H9 (cell line): ENCODE measurements around the gene MRC2. TPM values are rescaled to one million over a fixed set of nuclear protein-coding genes. Genes with fewer than 3 reads are reported as not detected.

Source experiments
- DNase-seq: peaks from one replicate; pipeline ENCODE4 v3.0.0-alpha.2; 2017
- H2AFZ ChIP-seq: one replicate; pipeline ENCODE4 v1.6.1; 2013; ENCODE audit warnings: mild to moderate bottlenecking, low read length, control low read depth, moderate library complexity
- H2AK5ac ChIP-seq: 2 replicates; pipeline ENCODE4 v1.6.1; 2013; ENCODE audit warnings: low read length, control low read depth, mixed read lengths; ENCODE audit not compliant: insufficient read length
- H2BK120ac ChIP-seq: one replicate; pipeline ENCODE4 v1.6.1; 2013; ENCODE audit warnings: low read depth, mild to moderate bottlenecking, low read length, control low read depth, inconsistent platforms; ENCODE audit not compliant: poor library complexity, severe bottlenecking
- H2BK12ac ChIP-seq: 2 replicates; pipeline ENCODE4 v1.6.1; 2013; ENCODE audit warnings: low read length, control low read depth, mixed read lengths, low read depth; ENCODE audit not compliant: insufficient read length
- H2BK15ac ChIP-seq: 2 replicates; pipeline ENCODE4 v1.6.1; 2013; ENCODE audit warnings: low read depth, low read length, control low read depth
- H2BK20ac ChIP-seq: one replicate; pipeline ENCODE4 v1.6.1; 2013; ENCODE audit warnings: low read depth, mild to moderate bottlenecking, low read length, control low read depth, inconsistent platforms; ENCODE audit not compliant: poor library complexity, severe bottlenecking
- H2BK5ac ChIP-seq: 2 replicates; pipeline ENCODE4 v1.6.1; 2013; ENCODE audit warnings: low read length, control low read depth, mixed read lengths; ENCODE audit not compliant: insufficient read length
- H3K14ac ChIP-seq: 2 replicates; pipeline ENCODE4 v1.6.1; 2013; ENCODE audit warnings: low read length, control low read depth; ENCODE audit not compliant: insufficient read depth
- H3K18ac ChIP-seq: 2 replicates; pipeline ENCODE4 v1.6.1; 2013; ENCODE audit warnings: low read depth, mild to moderate bottlenecking, mixed read lengths, low read length, control low read depth; ENCODE audit not compliant: insufficient read length
- H3K23ac ChIP-seq: 2 replicates; pipeline ENCODE4 v1.6.1; 2013; ENCODE audit warnings: low read length, control low read depth, mixed read lengths, low read depth; ENCODE audit not compliant: insufficient read length
- H3K23me2 ChIP-seq: 2 replicates; pipeline ENCODE4 v1.6.1; 2013; ENCODE audit warnings: low read depth, mild to moderate bottlenecking, mixed read lengths, low read length, control low read depth; ENCODE audit not compliant: insufficient read length, poor library complexity, severe bottlenecking
- H3K27ac ChIP-seq: 2 replicates; pipeline ENCODE4 v1.5.1; 2013; ENCODE audit warnings: low read length, control low read depth, mixed read lengths, low read depth; ENCODE audit not compliant: insufficient read length
- H3K27me3 ChIP-seq: 2 replicates; pipeline ENCODE4 v1.6.1; 2013; ENCODE audit warnings: low read length, control low read depth, inconsistent platforms; ENCODE audit not compliant: insufficient read depth
- H3K4ac ChIP-seq: 2 replicates; pipeline ENCODE4 v1.6.1; 2013; ENCODE audit warnings: low read depth, mild to moderate bottlenecking, control low read depth, inconsistent platforms, low read length, moderate library complexity
- H3K4me1 ChIP-seq: 2 replicates; pipeline ENCODE4 v1.6.1; 2013; ENCODE audit warnings: low read length, control low read depth, inconsistent platforms; ENCODE audit not compliant: insufficient read depth
- H3K4me2 ChIP-seq: 2 replicates; pipeline ENCODE4 v1.6.1; 2013; ENCODE audit warnings: low read length, control low read depth, mixed read lengths; ENCODE audit not compliant: insufficient read length, insufficient read depth
- H3K56ac ChIP-seq: 2 replicates; pipeline ENCODE4 v1.6.1; 2013; ENCODE audit warnings: low read depth, mild to moderate bottlenecking, mixed read lengths, low read length, control low read depth; ENCODE audit not compliant: insufficient read length
- H3K79me1 ChIP-seq: 2 replicates; pipeline ENCODE4 v1.6.1; 2013; ENCODE audit warnings: low read depth, mild to moderate bottlenecking, moderate library complexity, low read length, control low read depth, inconsistent platforms; ENCODE audit not compliant: insufficient read depth, poor library complexity, severe bottlenecking
- H3K79me2 ChIP-seq: 2 replicates; pipeline ENCODE4 v1.6.1; 2013; ENCODE audit warnings: low read length, control low read depth, inconsistent platforms; ENCODE audit not compliant: insufficient read depth
- H3K9ac ChIP-seq: 2 replicates; pipeline ENCODE4 v1.6.1; 2013; ENCODE audit warnings: low read length, control low read depth, mixed read lengths; ENCODE audit not compliant: insufficient read length; ENCODE audit errors: extremely low read depth
- H3K9me3 ChIP-seq: one replicate; pipeline ENCODE4 v1.6.1; 2013; ENCODE audit warnings: low read depth, low read length, inconsistent platforms; ENCODE audit not compliant: control insufficient read depth
- H3T11ph ChIP-seq: one replicate; pipeline ENCODE4 v1.6.1; 2013; ENCODE audit warnings: mild to moderate bottlenecking, low read length, control low read depth, inconsistent platforms
- H4K20me1 ChIP-seq: one replicate; pipeline ENCODE4 v1.6.1; 2013; ENCODE audit not compliant: control insufficient read depth, insufficient read length, insufficient read depth
- H4K5ac ChIP-seq: 2 replicates; pipeline ENCODE4 v1.6.1; 2013; ENCODE audit warnings: low read depth, mild to moderate bottlenecking, mixed read lengths, low read length, control low read depth; ENCODE audit not compliant: insufficient read length
- H4K8ac ChIP-seq: replicated peaks from 2 replicates; pipeline ENCODE4 v1.6.1; 2013; ENCODE audit warnings: low read length, control low read depth, mixed read lengths, low read depth; ENCODE audit not compliant: insufficient read length
- H4K91ac ChIP-seq: 2 replicates; pipeline ENCODE4 v1.6.1; 2013; ENCODE audit warnings: low read depth, mild to moderate bottlenecking, moderate library complexity, mixed read lengths, low read length, control low read depth; ENCODE audit not compliant: insufficient read length
- H3K27ac Mint-ChIP-seq, 3 experiments: 2 replicates in 2 of 3; 3 replicates in 1 of 3; pipeline ENCODE4 v1.8.0; 2020 to 2021; ENCODE audit warnings: mixed read lengths in 3 of 3, mild to moderate bottlenecking in 1 of 3, moderate library complexity in 1 of 3
- H3K27me3 Mint-ChIP-seq: 2 replicates; pipeline ENCODE4 v1.8.0; 2021; ENCODE audit warnings: low read depth, mild to moderate bottlenecking, moderate library complexity, mixed read lengths
- H3K36me3 Mint-ChIP-seq, 3 experiments: 2 replicates in 2 of 3; 3 replicates in 1 of 3; pipeline ENCODE4 v1.8.0; 2020 to 2021; ENCODE audit warnings: low read depth in 3 of 3, mixed read lengths in 3 of 3; ENCODE audit not compliant: insufficient read depth in 1 of 3
- H3K4me1 Mint-ChIP-seq, 2 experiments: 2 replicates each; pipeline ENCODE4 v1.8.0; 2020; ENCODE audit warnings: mixed read lengths in 2 of 2
- H3K4me3 Mint-ChIP-seq, 2 experiments: 2 replicates in 1 of 2; 3 replicates in 1 of 2; pipeline ENCODE4 v1.8.0; 2020 to 2021; ENCODE audit warnings: mild to moderate bottlenecking in 2 of 2, mixed read lengths in 2 of 2, moderate library complexity in 1 of 2
- H3K9me3 Mint-ChIP-seq, 2 experiments: 2 replicates in 1 of 2; 3 replicates in 1 of 2; pipeline ENCODE4 v1.8.0; 2020; ENCODE audit warnings: mild to moderate bottlenecking in 2 of 2, mixed read lengths in 2 of 2, moderate library complexity in 1 of 2
- CTCF ChIP-seq: fragments of 200-600 bp; sonication (generic); conservative IDR thresholded peaks from 3 replicates; pipeline ENCODE4 v1.8.0; 2021; ENCODE audit warnings: antibody characterized with exemption, mild to moderate bottlenecking
- WGBS: extraction: QIAGEN DNeasy Blood & Tissue Kit; methylation state at CpG from one replicate; pipeline ENCODE4 v1.1.7; 2013; ENCODE audit warnings: missing lambda C conversion rate, low lambda C conversion rate, mixed read lengths; ENCODE audit not compliant: insufficient read length; ENCODE audit errors: extremely low coverage; 5-methylcytosine and 5-hydroxymethylcytosine counted together
- total RNA-seq: library from RNA; stranded (reverse); gene quantifications from 2 replicates; pipeline ENCODE4 v1.2.1, GENCODE V29; 2021

The MRC2 gene
- total RNA-seq, 1 experiment from 2014 or later = 18.7 TPM

- Histone ChIP-seq H2AK5ac (no peak overlapping the region), H3K4ac (no peak overlapping the region), H4K8ac (no peak overlapping the region), H4K20me1 (no peaks in the 10 kb centered on the region), H2BK120ac (no peak overlapping the region), H3K79me1 (no peaks in the 10 kb centered on the region), H3K14ac (no peak overlapping the region), H3T11ph (no peak overlapping the region), H2BK12ac (no peak overlapping the region), H3K9ac (no peak overlapping the region), H3K23ac (no peak overlapping the region), H3K27ac (no peak overlapping the region), H3K23me2 (no peaks in the 10 kb centered on the region), H2BK20ac (no peak overlapping the region), H3K18ac (no peak overlapping the region), H2BK5ac (no peak overlapping the region), H3K27me3 (no peaks in the 10 kb centered on the region), H4K91ac (no peak overlapping the region), H2BK15ac (no peak overlapping the region), H3K79me2 (no peaks in the 10 kb centered on the region), H2AFZ (no peak overlapping the region), H3K4me1 (no peaks in the 10 kb centered on the region), H3K9me3 (no peaks in the 10 kb centered on the region), H3K4me2 (no peak overlapping the region), H4K5ac (no peak overlapping the region), H3K56ac (no peak overlapping the region)
- no CpG with 5 or more reads among the region's 1 CpG for WGBS
- DNase-seq = no peak
- Mint-ChIP-seq H3K36me3 (peaks cover 27 to 74% (median 61%) of the 10 kb centered on the region in 3 experiments), H3K27ac (no peak overlapping the region), H3K4me1 (no peaks in the 10 kb centered on the region), H3K9me3 (peaks cover 2 to 10% of the 10 kb centered on the region in 2 experiments; a peak in 3 of 5 replicates), H3K27me3 (no peaks in the 10 kb centered on the region), H3K4me3 (no peak overlapping the region)
- no peak for TF ChIP-seq CTCF
These were observed 26.7 kb upstream of the MRC2 start for GRCh38 chr17:62600805-62601204.
